Trophoblast cell (in vitro differentiated cells and primary cell): ENCODE data around the gene DDX49.
"Not testable (repeated sequence)": the region's sequence is repeated elsewhere in the genome, so short reads cannot be mapped to it uniquely, and the experiment has no call there.

Experiments
- DNase-seq, 2 donors: peaks; one replicate each; pipeline ENCODE4 v3.0.0-alpha.2; 2016
- H2AFZ ChIP-seq: 2 replicates; pipeline ENCODE4 v1.6.1; 2013; ENCODE audit warnings: low read length, moderate library complexity, mild to moderate bottlenecking; ENCODE audit not compliant: insufficient read depth, poor library complexity
- H2AK5ac ChIP-seq: 2 replicates; pipeline ENCODE4 v1.6.1; 2013; ENCODE audit warnings: mild to moderate bottlenecking, low read length
- H2BK120ac ChIP-seq: 2 replicates; pipeline ENCODE4 v1.6.1; 2013; ENCODE audit warnings: low read length, mild to moderate bottlenecking, moderate library complexity; ENCODE audit not compliant: insufficient read depth, poor library complexity
- H2BK12ac ChIP-seq: 2 replicates; pipeline ENCODE4 v1.6.1; 2013; ENCODE audit warnings: mild to moderate bottlenecking, low read length, moderate library complexity
- H2BK5ac ChIP-seq: 2 replicates; pipeline ENCODE4 v1.6.1; 2013; ENCODE audit warnings: low read length, low read depth, moderate library complexity, mild to moderate bottlenecking; ENCODE audit not compliant: poor library complexity
- H3K14ac ChIP-seq: 2 replicates; pipeline ENCODE4 v1.6.1; 2013; ENCODE audit warnings: mild to moderate bottlenecking, low read length
- H3K18ac ChIP-seq: 2 replicates; pipeline ENCODE4 v1.6.1; 2013; ENCODE audit warnings: mild to moderate bottlenecking, low read length
- H3K23ac ChIP-seq: 2 replicates; pipeline ENCODE4 v1.6.1; 2013; ENCODE audit warnings: low read length
- H3K27ac ChIP-seq: 2 replicates; pipeline ENCODE4 v1.5.1; 2013; ENCODE audit warnings: low read depth, mild to moderate bottlenecking, inconsistent platforms, low read length, moderate library complexity
- H3K27me3 ChIP-seq: 2 replicates; pipeline ENCODE4 v1.6.1; 2013; ENCODE audit warnings: inconsistent platforms, mild to moderate bottlenecking, low read length, moderate library complexity; ENCODE audit not compliant: insufficient read depth
- H3K36me3 ChIP-seq, 2 experiments: 1 replicate in 1 of 2; 2 replicates in 1 of 2; pipeline ENCODE4 v1.6.1; 2013; ENCODE audit warnings: low read length in 2 of 2, mild to moderate bottlenecking in 2 of 2, moderate library complexity in 1 of 2; ENCODE audit not compliant: insufficient read depth in 2 of 2, control insufficient read depth in 1 of 2
- H3K4ac ChIP-seq: 2 replicates; pipeline ENCODE4 v1.6.1; 2013; ENCODE audit warnings: low read depth, mild to moderate bottlenecking, low read length, moderate library complexity
- H3K4me1 ChIP-seq, 2 experiments: 1 replicate in 1 of 2; 2 replicates in 1 of 2; pipeline ENCODE4 v1.6.1; 2013; ENCODE audit warnings: low read length in 2 of 2, mild to moderate bottlenecking in 2 of 2, moderate library complexity in 1 of 2; ENCODE audit not compliant: insufficient read depth in 2 of 2, control insufficient read depth in 1 of 2
- H3K4me2 ChIP-seq: 2 replicates; pipeline ENCODE4 v1.6.1; 2013; ENCODE audit warnings: inconsistent platforms, mild to moderate bottlenecking, low read length, moderate library complexity
- H3K4me3 ChIP-seq: 2 replicates; pipeline ENCODE4 v1.5.1; 2013; ENCODE audit warnings: mild to moderate bottlenecking, low read depth, low read length, inconsistent platforms
- H3K79me1 ChIP-seq: one replicate; pipeline ENCODE4 v1.6.1; 2013; ENCODE audit warnings: low read length
- H3K79me2 ChIP-seq: 2 replicates; pipeline ENCODE4 v1.6.1; 2013; ENCODE audit warnings: low read length, mild to moderate bottlenecking; ENCODE audit not compliant: control insufficient read depth, insufficient read depth, poor library complexity
- H3K9ac ChIP-seq: 2 replicates; pipeline ENCODE4 v1.6.1; 2013; ENCODE audit warnings: mild to moderate bottlenecking, low read length
- H3K9me3 ChIP-seq: 2 replicates; pipeline ENCODE4 v1.6.1; 2013; ENCODE audit warnings: low read depth, mild to moderate bottlenecking, control low read depth, inconsistent platforms, low read length; ENCODE audit not compliant: insufficient read depth
- H4K12ac ChIP-seq: 2 replicates; pipeline ENCODE4 v1.6.1; 2013; ENCODE audit warnings: low read depth, mild to moderate bottlenecking, low read length, moderate library complexity
- H4K8ac ChIP-seq: 2 replicates; pipeline ENCODE4 v1.6.1; 2013; ENCODE audit warnings: low read depth, mild to moderate bottlenecking, low read length, moderate library complexity
- H4K91ac ChIP-seq: one replicate; pipeline ENCODE4 v1.6.1; 2013; ENCODE audit warnings: low read depth, mild to moderate bottlenecking, low read length, moderate library complexity
- WGBS: extraction: QIAGEN DNeasy Blood & Tissue Kit; methylation state at CpG from one replicate; pipeline ENCODE4 v1.1.7; 2013; ENCODE audit warnings: missing lambda C conversion rate; ENCODE audit not compliant: insufficient read length, insufficient coverage; ENCODE audit errors: extremely low coverage; 5-methylcytosine and 5-hydroxymethylcytosine counted together

Gene DDX49

GRCh38 chr19:18901491-18901890, 18.0 kb upstream of the DDX49 start:
- H3K9ac ChIP-seq = no peak overlapping the region
- 100% methylated on average over 2 of the region's 7 CpGs for WGBS
- H3K36me3 ChIP-seq = peaks cover 59 to 64% of the 10 kb centered on the region in 2 experiments
- peaks cover 7 to 8% of the 10 kb centered on the region in 2 experiments for H3K4me1 ChIP-seq
- H2BK12ac ChIP-seq = no peak overlapping the region
- DNase-seq = no peak
- H3K14ac ChIP-seq = no peak overlapping the region
- H3K4ac ChIP-seq = no peak overlapping the region
- H2BK5ac ChIP-seq = no peak overlapping the region
- no peak overlapping the region for H3K4me3 ChIP-seq
- H3K27ac ChIP-seq = no peak overlapping the region
- H3K79me1 ChIP-seq = no peaks in the 10 kb centered on the region
- H4K12ac ChIP-seq = no peak overlapping the region
- H3K4me2 ChIP-seq = no peak overlapping the region
- no peak overlapping the region for H3K23ac ChIP-seq
- H3K79me2 ChIP-seq = no peaks in the 10 kb centered on the region
- peaks cover 7% of the 10 kb centered on the region for H3K9me3 ChIP-seq
- H3K27me3 ChIP-seq = no peaks in the 10 kb centered on the region
- H3K18ac ChIP-seq = no peak overlapping the region
- no peak overlapping the region for H4K91ac ChIP-seq
- no peak overlapping the region for H2AFZ ChIP-seq
- H2BK120ac ChIP-seq = no peak overlapping the region
- no peak overlapping the region for H2AK5ac ChIP-seq
- H4K8ac ChIP-seq = no peak overlapping the region

GRCh38 chr19:18902519-18902918, 17.0 kb upstream of the DDX49 start:
- not testable (repeated sequence) for H2AFZ ChIP-seq, H3K27ac ChIP-seq

GRCh38 chr19:18903156-18904037, 16.1 kb upstream of the DDX49 start:
- Histone ChIP-seq H2BK120ac (no peak overlapping the region), H3K4me2 (no peak overlapping the region), H3K18ac (no peak overlapping the region), H4K91ac (no peak overlapping the region), H2BK5ac (no peak overlapping the region), H4K8ac (no peak overlapping the region), H3K4me1 (peaks cover 4 to 5% of the 10 kb centered on the region in 2 experiments), H3K14ac (no peak overlapping the region), H3K4me3 (no peak overlapping the region), H2AK5ac (no peak overlapping the region), H3K9ac (no peak overlapping the region), H3K27ac (no peak overlapping the region), H2BK12ac (no peak overlapping the region), H3K23ac (no peak overlapping the region), H3K79me2 (no peaks in the 10 kb centered on the region), H4K12ac (no peak overlapping the region), H2AFZ (no peak overlapping the region), H3K79me1 (no peaks in the 10 kb centered on the region), H3K9me3 (peaks cover 3% of the 10 kb centered on the region), H3K27me3 (no peaks in the 10 kb centered on the region), H3K36me3 (peaks cover 76 to 81% of the 10 kb centered on the region in 2 experiments), H3K4ac (no peak overlapping the region)
- no peak for DNase-seq
- no CpG with 5 or more reads among the region's 29 CpGs for WGBS

More at GRCh38 chr19:18902519-18902918, 17.0 kb upstream of the DDX49 start:
- H3K4me2 ChIP-seq, H2AK5ac ChIP-seq, H3K79me1 ChIP-seq, H4K8ac ChIP-seq, H3K9me3 ChIP-seq, H4K91ac ChIP-seq, H3K79me2 ChIP-seq, H3K27me3 ChIP-seq, DNase-seq, H4K12ac ChIP-seq, H2BK5ac ChIP-seq, H3K18ac ChIP-seq, H2BK12ac ChIP-seq, H3K4me1 ChIP-seq, H3K14ac ChIP-seq, H3K4me3 ChIP-seq, H2BK120ac ChIP-seq, H3K9ac ChIP-seq, H3K4ac ChIP-seq, H3K23ac ChIP-seq: not testable (repeated sequence)
- H3K36me3 ChIP-seq = peaks cover 70 to 74% of the 10 kb centered on the region in 2 experiments
- WGBS = no CpG with 5 or more reads among the region's 5 CpGs

- Histone ChIP-seq H3K4me1 (no peaks in the 10 kb centered on the region), H2AFZ (no peak overlapping the region), H2BK5ac (no peak overlapping the region), H2AK5ac (no peak overlapping the region), H4K8ac (no peak overlapping the region), H3K23ac (no peak overlapping the region), H3K4me2 (no peak overlapping the region), H3K9me3 (peaks cover 3% of the 10 kb centered on the region), H3K4me3 (no peak overlapping the region), H4K12ac (no peak overlapping the region), H3K36me3 (peaks cover 79 to 82% of the 10 kb centered on the region in 2 experiments), H4K91ac (no peak overlapping the region), H3K4ac (no peak overlapping the region), H2BK120ac (no peak overlapping the region), H2BK12ac (no peak overlapping the region), H3K79me1 (no peaks in the 10 kb centered on the region), H3K27me3 (no peaks in the 10 kb centered on the region), H3K27ac (no peak overlapping the region), H3K9ac (no peak overlapping the region), H3K79me2 (no peaks in the 10 kb centered on the region), H3K14ac (no peak overlapping the region), H3K18ac (no peak overlapping the region)
- whole genome bisulfite sequencing = no CpG with 5 or more reads among the region's 25 CpGs
- no peak for DNase-seq
These were observed 15.0 kb upstream of the DDX49 start for GRCh38 chr19:18904334-18905057.
